Activated CD4-positive, alpha-beta T cell treated with anti-CD3 and anti-CD28 coated beads for 1 hour (primary cell): ENCODE data around the gene ACOT7.

Experiments
- DNase-seq: peaks from one replicate; pipeline ENCODE4 v3.0.0-alpha.2; 2020

ACOT7 gene

GRCh38 chr1:6338695-6339094, 54.9 kb downstream of the ACOT7 start:
- DNase-seq: no peak

GRCh38 chr1:6336776-6337622, 56.6 kb downstream of the ACOT7 start:
- DNase-seq: no peak

- DNase-seq: no peak
These were observed 59.1 kb downstream of the ACOT7 start for GRCh38 chr1:6334261-6334993.

- DNase-seq: no peak
These were observed 60.7 kb downstream of the ACOT7 start for GRCh38 chr1:6332821-6333220.

- no peak for DNase-seq
These were observed 61.9 kb downstream of the ACOT7 start for GRCh38 chr1:6331543-6332273.

- no peak for DNase-seq
These were observed 63.1 kb downstream of the ACOT7 start for GRCh38 chr1:6330410-6330911.

GRCh38 chr1:6329851-6330250, 63.7 kb downstream of the ACOT7 start:
- no peak for DNase-seq

GRCh38 chr1:6329396-6329795, 64.2 kb downstream of the ACOT7 start:
- no peak for DNase-seq

GRCh38 chr1:6328696-6329095, 64.9 kb downstream of the ACOT7 start:
- no peak for DNase-seq

GRCh38 chr1:6328091-6328490, 65.5 kb downstream of the ACOT7 start:
- no peak for DNase-seq

GRCh38 chr1:6325482-6325881, 68.1 kb downstream of the ACOT7 start:
- no peak for DNase-seq

GRCh38 chr1:6322161-6322560, 71.4 kb downstream of the ACOT7 start:
- no peak for DNase-seq

- DNase-seq: no peak
These were observed 72.4 kb downstream of the ACOT7 start for GRCh38 chr1:6321205-6321604.

- no peak for DNase-seq
These were observed 76.3 kb downstream of the ACOT7 start for GRCh38 chr1:6317098-6317760.

- no peak for DNase-seq
These were observed 77.1 kb downstream of the ACOT7 start for GRCh38 chr1:6316240-6317097.

GRCh38 chr1:6314503-6314902, 79.1 kb downstream of the ACOT7 start:
- DNase-seq: no peak

GRCh38 chr1:6313393-6314200, 80.0 kb downstream of the ACOT7 start:
- no peak for DNase-seq

- DNase-seq: no peak
These were observed 83.3 kb downstream of the ACOT7 start for GRCh38 chr1:6310116-6310848.

- no peak for DNase-seq
These were observed 84.0 kb downstream of the ACOT7 start for GRCh38 chr1:6309564-6309963.

- DNase-seq: no peak
These were observed 85.1 kb downstream of the ACOT7 start for GRCh38 chr1:6308449-6308848.
